HCT116 (cell line): ENCODE data around the gene PLCB1.

Source experiments
- CBX3 ChIP-seq: IDR thresholded peaks from 2 replicates; pipeline ENCODE4 v1.6.1; 2012; ENCODE audit warnings: low read depth
- CTCF ChIP-seq, 3 experiments: fragments of 200-600 bp in 1 of 3; sonication (generic) in 1 of 3; IDR thresholded peaks in 2 of 3; conservative IDR thresholded peaks in 1 of 3; 2 replicates each; pipeline ENCODE4 v1.5.1; 2012 to 2017; ENCODE audit warnings: low read depth in 2 of 3, low read length in 2 of 3, antibody characterized with exemption in 1 of 3, borderline replicate concordance in 1 of 3, control low read depth in 1 of 3, mild to moderate bottlenecking in 1 of 3, mixed read lengths in 1 of 3, mixed run types in 1 of 3, moderate library complexity in 1 of 3; ENCODE audit not compliant: insufficient read depth in 1 of 3
- EGR1 ChIP-seq: IDR thresholded peaks from 2 replicates; pipeline ENCODE4 v1.6.1; 2012; ENCODE audit warnings: low read depth
- EZH2 ChIP-seq: fragments of 200-600 bp; sonication (generic); IDR thresholded peaks from 2 replicates; pipeline ENCODE4 v1.6.1; 2017; ENCODE audit warnings: antibody characterized with exemption, mixed run types
- POLR2A ChIP-seq: IDR thresholded peaks from 2 replicates; pipeline ENCODE4 v1.7.0; 2011; ENCODE audit warnings: borderline replicate concordance; ENCODE audit not compliant: insufficient read depth, insufficient read length; ENCODE audit errors: extremely low read depth
- SP1 ChIP-seq: IDR thresholded peaks from 2 replicates; pipeline ENCODE4 v1.6.1; 2012; ENCODE audit warnings: low read depth
- TCF7L2 ChIP-seq: IDR thresholded peaks from 2 replicates; pipeline ENCODE4 v1.7.0; 2011; ENCODE audit warnings: borderline replicate concordance, inconsistent platforms; ENCODE audit not compliant: insufficient read depth, insufficient read length; ENCODE audit errors: extremely low read depth
- ZFX ChIP-seq: fragments of 450-650 bp; IDR thresholded peaks from 2 replicates; pipeline ENCODE4 v1.6.1; 2017
- ZNF274 ChIP-seq: fragments of 200-500 bp; sonication (Bioruptor generic); IDR thresholded peaks from 2 replicates; pipeline ENCODE4 v1.6.1; 2014; ENCODE audit warnings: mild to moderate bottlenecking, low read depth, low read length, inconsistent platforms

- TF ChIP-seq TCF7L2 = no peak
- no peak for TF ChIP-seq CTCF (IDR thresholded peaks at IDR 0.05 in 2 of 3, conservative IDR thresholded peaks at IDR 0.05 in 1 of 3; ENCODE audit: borderline replicate concordance in 1 of 3, insufficient read depth in 1 of 3, low read depth in 2 of 3, low read length in 2 of 3)
- TF ChIP-seq POLR2A = no peak
- no peak for TF ChIP-seq EGR1
- TF ChIP-seq ZFX = no peak
- no peak for TF ChIP-seq SP1
- no peak for TF ChIP-seq EZH2
- no peak for TF ChIP-seq ZNF274
- TF ChIP-seq CBX3 = no peak
Measured at GRCh38 chr20:8126841-8127378, 5.2 kb upstream of the PLCB1 start.
